PFSK-1 (cell line): Measurements from ENCODE around the gene CD4.

Source experiments
- FOXP2 ChIP-seq: optimal IDR thresholded peaks from 2 replicates; pipeline ENCODE3; 2011; ENCODE audit warnings: borderline replicate concordance, control low read depth, inconsistent platforms; ENCODE audit not compliant: insufficient read depth; ENCODE audit errors: extremely low read length, extremely low read depth
- POLR2AphosphoS5 ChIP-seq: IDR thresholded peaks from 2 replicates; pipeline ENCODE4 v1.6.1; 2012; ENCODE audit warnings: low read depth, mild to moderate bottlenecking, control low read depth, low read length, moderate library complexity
- REST ChIP-seq, 2 experiments: IDR thresholded peaks; 2 replicates each; pipeline versions ENCODE4 v1.6.1 to v1.8.0; 2011 to 2012; ENCODE audit warnings: low read depth in 2 of 2, low read length in 2 of 2, control low read depth in 1 of 2, inconsistent platforms in 1 of 2, mild to moderate bottlenecking in 1 of 2, moderate library complexity in 1 of 2; ENCODE audit not compliant: insufficient read depth in 1 of 2
- SIN3A ChIP-seq: IDR thresholded peaks from 2 replicates; pipeline ENCODE4 v1.6.1; 2012; ENCODE audit warnings: mild to moderate bottlenecking, low read length, moderate library complexity, borderline replicate concordance; ENCODE audit not compliant: insufficient read depth
- TAF1 ChIP-seq: IDR thresholded peaks from 2 replicates; pipeline ENCODE4 v1.6.1; 2012; ENCODE audit warnings: low read length, control low read depth, borderline replicate concordance; ENCODE audit not compliant: insufficient read depth

The CD4 gene

GRCh38 chr12:6770094-6770493, 19.2 kb upstream of the CD4 start:
- TF ChIP-seq POLR2AphosphoS5 (no peak), FOXP2 (no peak), REST (IDR thresholded peaks at IDR 0.05; ENCODE audit: insufficient read depth in 1 of 2, low read depth in 2 of 2, low read length in 2 of 2) (no peak), TAF1 (no peak), SIN3A (no peak)

- TF ChIP-seq FOXP2 = no peak
- TF ChIP-seq TAF1 = no peak
- no peak for TF ChIP-seq REST (IDR thresholded peaks at IDR 0.05; ENCODE audit: insufficient read depth in 1 of 2, low read depth in 2 of 2, low read length in 2 of 2)
- TF ChIP-seq POLR2AphosphoS5 = no peak
- TF ChIP-seq SIN3A = no peak
Measured at GRCh38 chr12:6770600-6770999, 18.7 kb upstream of the CD4 start.

- TF ChIP-seq REST (IDR thresholded peaks at IDR 0.05; ENCODE audit: insufficient read depth in 1 of 2, low read depth in 2 of 2, low read length in 2 of 2) (no peak), POLR2AphosphoS5 (no peak; the same call in 1 of the 2 replicates), SIN3A (no peak), TAF1 (no peak), FOXP2 (no peak)
Measured at GRCh38 chr12:6771091-6771495, 18.2 kb upstream of the CD4 start.

- no peak for TF ChIP-seq TAF1
- TF ChIP-seq POLR2AphosphoS5 = peak; percentile 18; the same call in 1 of the 2 replicates
Measured at GRCh38 chr12:6771509-6772330, 17.6 kb upstream of the CD4 start.

GRCh38 chr12:6772331-6772695, 17.0 kb upstream of the CD4 start, which contains the start of gene LAG3:
TSS of gene LAG3 (plus strand) at chr12:6772520. CDS start at chr12:6772853, 333 bp downstream.
- TF ChIP-seq POLR2AphosphoS5 = 0 out of 2 replicates have a peak, but pooled peaks have one; percentile 3
- TF ChIP-seq REST (IDR thresholded peaks at IDR 0.05; ENCODE audit: insufficient read depth in 1 of 2, low read depth in 2 of 2, low read length in 2 of 2) = no peak
